Measurements from ENCODE around the gene PHF13. TPM values are rescaled to one million over a fixed set of nuclear protein-coding genes. Genes with fewer than 3 reads are reported as not detected.

The PHF13 gene
- total RNA-seq, 2 experiments from 2014 or later = 15.4 to 17.2 TPM

GRCh38 chr1:6614929-6615785 is 1.6 kb downstream of the PHF13 start:
- DNase-seq = no peak
- Mint-ChIP-seq H3K4me1 (peaks cover 27% of the 10 kb centered on the region), H3K9me3 (no peaks in the 10 kb centered on the region), H3K4me3 (peak overlapping the region; percentile 73), H3K27me3 (no peaks in the 10 kb centered on the region), H3K27ac (no peak overlapping the region), H3K36me3 (ENCODE audit: low read depth) (peaks cover 26% of the 10 kb centered on the region)
- POLR2A ChIA-PET = interaction anchor here (3.8 kb wide), 1 partner anchor 13 kb away, joined by 35 read pairs; the partner anchor contains the start of gene KLHL21
- CTCF ChIA-PET = interaction anchor here (0.7 to 1.9 kb wide), 3 partner anchors 12 to 1553 kb away, joined by 3 to 5 read pairs (median 4); partner anchors contain the start of gene KLHL21

DNA sequence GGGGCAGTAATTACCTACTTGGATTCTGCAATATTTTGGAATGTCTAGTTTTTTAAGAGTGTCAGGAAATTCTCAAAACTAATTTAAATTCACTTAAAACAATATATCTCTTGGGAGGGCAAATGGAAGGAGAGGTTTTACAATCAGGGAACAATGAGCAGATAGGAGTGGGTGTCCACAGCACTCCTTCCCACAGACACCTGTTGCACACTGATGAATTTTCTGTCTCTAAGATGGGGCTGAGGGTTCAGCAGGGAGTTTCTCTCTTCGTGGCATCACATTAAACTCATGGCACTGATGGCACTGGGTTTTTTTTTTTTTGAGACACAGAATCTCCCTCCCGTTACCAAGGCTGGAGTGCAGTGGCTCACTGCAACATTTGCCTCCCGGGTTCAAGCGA is 5.5 kb downstream of the PHF13 start:
- POLR2A ChIA-PET = interaction anchor here (1.4 kb wide), 1 partner anchor 8 kb away, joined by 3 read pairs; no protein-coding TSS in a partner anchor
- DNase-seq = no peak
- Mint-ChIP-seq H3K4me3 (no peak overlapping the region), H3K4me1 (peaks cover 14% of the 10 kb centered on the region), H3K27ac (no peak overlapping the region), H3K27me3 (no peaks in the 10 kb centered on the region), H3K9me3 (no peaks in the 10 kb centered on the region), H3K36me3 (ENCODE audit: low read depth) (peaks cover 52% of the 10 kb centered on the region)
- CTCF ChIA-PET = no interaction called here

DNA sequence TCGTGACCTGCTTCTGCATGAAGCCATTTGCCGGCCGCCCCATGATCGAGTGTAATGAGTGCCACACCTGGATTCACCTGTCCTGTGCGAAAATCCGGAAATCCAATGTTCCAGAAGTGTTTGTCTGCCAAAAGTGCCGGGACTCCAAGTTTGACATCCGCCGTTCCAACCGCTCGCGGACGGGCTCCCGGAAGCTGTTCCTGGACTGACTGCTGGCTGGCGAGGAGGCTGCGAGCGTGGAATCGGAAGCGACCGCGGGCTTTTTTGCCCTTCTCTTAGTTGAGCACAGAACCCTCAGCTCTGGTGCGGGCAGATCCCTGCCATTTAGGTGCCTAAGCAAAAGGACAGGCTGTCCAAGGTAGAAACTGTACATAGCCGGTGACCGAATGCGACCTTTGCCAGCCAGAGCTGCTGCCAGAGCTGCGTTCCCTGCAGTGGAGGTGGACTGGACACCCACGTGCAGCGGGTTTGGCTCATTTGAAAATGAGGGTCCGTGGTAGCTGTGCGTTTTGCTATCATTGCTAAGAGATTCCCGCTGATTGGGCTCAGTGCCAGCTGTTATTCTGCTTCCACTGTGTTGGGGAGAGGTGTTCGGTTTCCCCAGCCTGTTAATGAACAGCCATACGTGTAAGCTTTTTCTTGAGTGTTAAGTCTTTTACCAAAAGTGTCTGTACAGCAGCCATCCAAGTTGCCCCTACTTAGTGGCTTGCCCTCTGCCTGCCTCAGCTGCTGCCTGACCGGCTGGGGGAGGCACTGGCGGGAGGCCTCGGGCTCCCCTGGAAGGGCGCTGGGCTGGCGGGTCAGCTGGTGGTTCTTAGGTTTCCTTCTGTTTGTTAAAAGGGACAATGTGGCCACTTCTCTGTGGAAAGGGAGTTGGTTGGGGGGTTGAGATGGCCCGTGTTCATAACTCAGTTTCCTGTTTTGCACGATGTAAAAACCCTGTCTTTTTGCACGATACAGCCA is 8.2 kb downstream of the PHF13 start:
- Mint-ChIP-seq H3K27me3 (no peaks in the 10 kb centered on the region), H3K27ac (no peak overlapping the region), H3K36me3 (ENCODE audit: low read depth) (peaks cover 55% of the 10 kb centered on the region), H3K4me1 (peaks cover 20% of the 10 kb centered on the region), H3K9me3 (no peaks in the 10 kb centered on the region), H3K4me3 (no peak overlapping the region)
- ChIA-PET CTCF (interaction anchor here (1.4 kb wide), 1 partner anchor 35 kb away, joined by 5 read pairs; no protein-coding TSS in a partner anchor), POLR2A (interaction anchor here (0.9 to 3.5 kb wide), 2 partner anchors 19 to 67 kb away, joined by 4 to 23 read pairs; partner anchors contain the start of genes KLHL21, NOL9 and TAS1R1)
- DNase-seq = no peak

GRCh38 chr1:6622396-6623152 is 9.0 kb downstream of the PHF13 start:
- H3K27ac Mint-ChIP-seq = no peak overlapping the region
- ChIA-PET CTCF (interaction anchor here (1.4 kb wide), 2 partner anchors 18 to 34 kb away, joined by 5 read pairs; no protein-coding TSS in a partner anchor), POLR2A (interaction anchor here (0.9 to 3.5 kb wide), 4 partner anchors 10 to 68 kb away, joined by 3 to 23 read pairs (median 7); partner anchors contain the start of genes KLHL21, NOL9 and TAS1R1)
- H3K27me3 Mint-ChIP-seq = no peaks in the 10 kb centered on the region
- no peaks in the 10 kb centered on the region for H3K9me3 Mint-ChIP-seq
- H3K36me3 Mint-ChIP-seq (ENCODE audit: low read depth) = peaks cover 59% of the 10 kb centered on the region
- DNase-seq = no peak
- no peak overlapping the region for H3K4me3 Mint-ChIP-seq
- peaks cover 25% of the 10 kb centered on the region for H3K4me1 Mint-ChIP-seq

DNA sequence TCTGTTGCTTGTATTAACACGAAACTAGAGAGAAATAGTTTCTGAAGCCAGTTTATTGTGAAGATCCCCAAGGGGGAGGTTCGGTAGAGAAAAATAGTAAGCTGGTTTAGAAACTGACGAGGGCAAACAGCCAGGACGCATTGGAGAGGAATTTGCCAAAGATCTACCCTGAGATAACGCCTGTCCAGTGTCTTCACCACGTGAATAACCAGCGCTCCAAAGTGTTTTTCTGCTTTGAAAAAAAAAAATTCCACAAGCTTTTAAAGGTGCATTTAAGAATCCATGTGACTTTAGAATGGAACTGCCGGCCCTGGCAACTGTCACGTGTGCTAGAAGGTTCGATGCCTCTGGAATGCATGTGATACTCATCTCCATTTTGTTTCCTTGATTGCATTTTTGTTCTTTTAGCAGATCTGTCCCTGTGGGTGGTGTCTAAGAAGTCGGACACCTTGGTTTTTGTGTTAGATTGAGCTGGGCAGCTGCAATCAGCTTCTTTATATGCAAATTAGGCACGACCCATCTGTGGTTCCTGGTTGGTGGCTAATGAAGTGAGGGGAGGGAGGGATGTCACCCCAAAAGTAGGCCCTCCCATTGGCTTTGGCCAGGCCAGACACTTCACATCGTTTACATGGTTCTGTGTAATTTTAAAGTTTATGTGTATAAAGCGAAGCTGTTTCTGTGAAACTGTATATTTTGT is 9.9 kb downstream of the PHF13 start:
- Mint-ChIP-seq H3K27me3 (no peaks in the 10 kb centered on the region), H3K4me1 (peaks cover 31% of the 10 kb centered on the region), H3K4me3 (no peak overlapping the region), H3K27ac (no peak overlapping the region), H3K36me3 (ENCODE audit: low read depth) (peaks cover 64% of the 10 kb centered on the region), H3K9me3 (no peaks in the 10 kb centered on the region)
- CTCF ChIA-PET = interaction anchor here (1.0 to 1.5 kb wide), 8 partner anchors 11 to 102 kb away, joined by 3 to 6 read pairs (median 4); partner anchors contain the start of genes DNAJC11 and KLHL21
- no peak for DNase-seq
- POLR2A ChIA-PET = interaction anchor here (1.1 to 3.5 kb wide), 4 partner anchors 9 to 24 kb away, joined by 3 to 23 read pairs (median 6); partner anchors contain the start of genes KLHL21 and PHF13

- CTCF ChIA-PET = interaction anchor here (1.0 to 1.5 kb wide), 2 partner anchors 13 to 25 kb away, joined by 6 read pairs; no protein-coding TSS in a partner anchor
- peaks cover 58% of the 10 kb centered on the region for H3K36me3 Mint-ChIP-seq (ENCODE audit: low read depth)
- peak within 1 kb of the TSS; percentile 87 for H3K4me3 Mint-ChIP-seq
- no peaks in the 10 kb centered on the region for H3K27me3 Mint-ChIP-seq
- peaks cover 33% of the 10 kb centered on the region for H3K4me1 Mint-ChIP-seq
- POLR2A ChIA-PET = interaction anchor here (0.7 to 3.5 kb wide), 4 partner anchors 11 to 25 kb away, joined by 3 to 23 read pairs (median 6); partner anchors contain the start of genes KLHL21 and PHF13
- no peaks in the 10 kb centered on the region for H3K9me3 Mint-ChIP-seq
- H3K27ac Mint-ChIP-seq = peak within 1 kb of the TSS; percentile 81
- DNase-seq = peak; percentile 90
Observed at GRCh38 chr1:6624710-6625583, 11.4 kb downstream of the PHF13 start, which contains the start of gene THAP3. Gene THAP3, plus strand, starts transcription at chr1:6624868. Its CDS starts 351 bp downstream, at chr1:6625219.

DNA sequence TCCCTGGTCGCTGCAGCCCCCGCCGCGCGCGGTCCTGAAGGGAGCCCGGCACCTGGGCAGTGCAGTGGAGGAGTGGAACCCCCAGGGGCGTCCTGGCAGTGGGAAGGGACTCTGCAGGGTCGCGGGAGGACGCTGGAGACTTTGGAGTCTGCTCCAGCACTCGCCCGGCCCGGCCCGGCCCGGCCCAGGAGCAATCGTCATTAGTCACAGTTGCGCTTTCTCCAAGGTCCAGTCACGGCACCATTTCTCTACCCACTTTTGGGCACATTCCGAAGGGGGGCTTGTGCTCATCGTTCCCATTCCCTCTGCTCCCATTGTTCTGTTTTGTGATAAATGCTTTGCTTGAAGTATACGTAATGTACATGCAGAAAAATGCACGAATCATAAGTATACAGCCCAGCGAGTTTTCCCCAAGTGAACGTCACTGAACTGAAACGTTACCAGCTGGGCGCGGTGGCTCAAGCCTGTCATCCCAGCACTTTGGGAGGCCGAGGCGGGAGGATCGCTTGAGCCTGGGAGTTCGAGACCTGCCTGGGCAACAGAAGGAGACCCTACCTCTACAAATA is 12.1 kb downstream of the PHF13 start:
- H3K36me3 Mint-ChIP-seq (ENCODE audit: low read depth) = peaks cover 59% of the 10 kb centered on the region
- H3K27me3 Mint-ChIP-seq = no peaks in the 10 kb centered on the region
- H3K9me3 Mint-ChIP-seq = no peaks in the 10 kb centered on the region
- H3K4me3 Mint-ChIP-seq = peak overlapping the region; percentile 87
- H3K4me1 Mint-ChIP-seq = peaks cover 33% of the 10 kb centered on the region
- H3K27ac Mint-ChIP-seq = peak overlapping the region; percentile 81
- peak; percentile 19 for DNase-seq
- CTCF ChIA-PET = interaction anchor here (0.6 kb wide), 1 partner anchor 11 kb away, joined by 3 read pairs; no protein-coding TSS in a partner anchor
- POLR2A ChIA-PET = interaction anchor here (3.1 to 3.6 kb wide), 2 partner anchors 23 to 26 kb away, joined by 10 to 17 read pairs; partner anchors contain the start of gene KLHL21

DNA sequence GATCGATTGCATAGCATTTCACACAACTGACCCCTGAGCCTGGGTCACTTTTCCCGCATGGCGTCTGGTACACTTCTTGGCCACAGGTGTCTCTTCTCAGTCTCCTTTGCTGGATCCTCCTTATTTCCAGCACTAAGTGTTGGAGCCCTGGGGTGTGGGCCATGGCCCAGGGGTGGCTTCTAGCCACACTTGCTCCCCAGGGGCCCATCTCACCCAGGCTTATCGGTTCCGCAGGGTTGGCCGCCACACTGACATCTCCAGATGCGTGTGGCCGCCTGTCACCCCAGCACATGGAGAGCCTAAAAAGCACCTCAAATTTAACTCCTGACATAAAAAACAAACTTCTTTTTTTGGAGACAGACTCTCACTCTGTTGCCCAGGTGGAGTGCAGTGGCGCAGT is 13.5 kb downstream of the PHF13 start:
- no peaks in the 10 kb centered on the region for H3K9me3 Mint-ChIP-seq
- POLR2A ChIA-PET = interaction anchor here (1.4 to 3.6 kb wide), 2 partner anchors 9 to 25 kb away, joined by 4 to 17 read pairs; partner anchors contain the start of gene KLHL21
- H3K27ac Mint-ChIP-seq = no peak overlapping the region
- CTCF ChIA-PET = no interaction called here
- H3K27me3 Mint-ChIP-seq = no peaks in the 10 kb centered on the region
- H3K36me3 Mint-ChIP-seq (ENCODE audit: low read depth) = peaks cover 52% of the 10 kb centered on the region
- no peak for DNase-seq
- H3K4me3 Mint-ChIP-seq = peak overlapping the region; percentile 87
- H3K4me1 Mint-ChIP-seq = peaks cover 33% of the 10 kb centered on the region

- ChIA-PET POLR2A (interaction anchor here (1.4 to 3.6 kb wide), 2 partner anchors 10 to 25 kb away, joined by 4 to 17 read pairs; partner anchors contain the start of gene KLHL21), CTCF (no interaction called here)
- H3K27ac Mint-ChIP-seq = peak overlapping the region; percentile 28
- H3K4me3 Mint-ChIP-seq = peak overlapping the region; percentile 31
- no peaks in the 10 kb centered on the region for H3K27me3 Mint-ChIP-seq
- H3K4me1 Mint-ChIP-seq = peaks cover 33% of the 10 kb centered on the region
- H3K36me3 Mint-ChIP-seq (ENCODE audit: low read depth) = peaks cover 48% of the 10 kb centered on the region
- no peaks in the 10 kb centered on the region for H3K9me3 Mint-ChIP-seq
- DNase-seq = no peak
Observed at GRCh38 chr1:6627841-6628545, 14.5 kb downstream of the PHF13 start.
